ENCODE results near the gene SBNO1.

The SBNO1 gene

DNA sequence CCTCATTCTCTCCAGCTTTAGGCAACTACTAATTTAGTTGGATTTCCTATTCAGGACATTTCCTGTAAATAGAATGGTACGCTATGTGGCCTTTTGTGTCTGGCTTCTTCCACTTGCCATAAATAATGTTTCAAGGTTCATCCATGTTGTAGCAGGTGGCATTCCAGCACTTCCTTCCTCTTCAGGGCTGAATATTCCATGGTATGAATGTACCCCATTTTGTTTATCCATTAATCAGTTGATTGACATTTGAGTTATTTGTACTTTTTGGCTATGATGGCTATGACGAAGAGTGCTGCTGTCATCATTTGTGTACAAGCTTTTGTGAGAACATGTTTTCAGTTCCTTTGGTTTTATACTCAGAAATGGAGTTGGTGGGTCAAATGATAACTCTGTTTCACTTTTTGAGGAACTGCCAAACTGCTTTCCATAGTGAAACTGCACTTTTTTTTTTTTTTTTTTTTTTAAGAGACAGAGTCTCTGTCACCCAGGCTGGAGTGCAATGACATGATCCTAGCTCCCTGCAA, 86.5 kb downstream of the SBNO1 start:
- H3K27ac ChIP-seq (ENCODE audit: low read depth, low read length): no peak overlapping the region
- peaks cover 6% of the 10 kb centered on the region for H3K4me1 ChIP-seq (ENCODE audit: control insufficient read depth, low read length)
- peak overlapping the region; percentile 35; the same call in 1 of the 2 replicates for H3K4me2 ChIP-seq (ENCODE audit: low read length)
- no peak overlapping the region for H3K4me3 ChIP-seq (ENCODE audit: low read length)
- H3K27me3 ChIP-seq (ENCODE audit: control insufficient read depth, low read length): no peaks in the 10 kb centered on the region
- H4K20me1 ChIP-seq (ENCODE audit: control insufficient read depth, insufficient read depth, low read depth, low read length): no peaks in the 10 kb centered on the region
- no peaks in the 10 kb centered on the region for H3F3A ChIP-seq (ENCODE audit: control insufficient read depth, insufficient read depth)
- no peaks in the 10 kb centered on the region for H3K9me3 ChIP-seq (ENCODE audit: control insufficient read depth, insufficient read depth, low read length)
- no peaks in the 10 kb centered on the region for H3K79me2 ChIP-seq (ENCODE audit: control insufficient read depth, low read length)
- H3K9me2 ChIP-seq (replicated peaks; ENCODE audit: control insufficient read depth, low read length): no peaks in the 10 kb centered on the region
- TF ChIP-seq, protein P1, sequence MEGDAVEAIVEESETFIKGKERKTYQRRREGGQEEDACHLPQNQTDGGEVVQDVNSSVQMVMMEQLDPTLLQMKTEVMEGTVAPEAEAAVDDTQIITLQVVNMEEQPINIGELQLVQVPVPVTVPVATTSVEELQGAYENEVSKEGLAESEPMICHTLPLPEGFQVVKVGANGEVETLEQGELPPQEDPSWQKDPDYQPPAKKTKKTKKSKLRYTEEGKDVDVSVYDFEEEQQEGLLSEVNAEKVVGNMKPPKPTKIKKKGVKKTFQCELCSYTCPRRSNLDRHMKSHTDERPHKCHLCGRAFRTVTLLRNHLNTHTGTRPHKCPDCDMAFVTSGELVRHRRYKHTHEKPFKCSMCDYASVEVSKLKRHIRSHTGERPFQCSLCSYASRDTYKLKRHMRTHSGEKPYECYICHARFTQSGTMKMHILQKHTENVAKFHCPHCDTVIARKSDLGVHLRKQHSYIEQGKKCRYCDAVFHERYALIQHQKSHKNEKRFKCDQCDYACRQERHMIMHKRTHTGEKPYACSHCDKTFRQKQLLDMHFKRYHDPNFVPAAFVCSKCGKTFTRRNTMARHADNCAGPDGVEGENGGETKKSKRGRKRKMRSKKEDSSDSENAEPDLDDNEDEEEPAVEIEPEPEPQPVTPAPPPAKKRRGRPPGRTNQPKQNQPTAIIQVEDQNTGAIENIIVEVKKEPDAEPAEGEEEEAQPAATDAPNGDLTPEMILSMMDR (IDR thresholded peaks at IDR 0.05; ENCODE audit: low read depth, low read length, poor library complexity, severe bottlenecking): no peak
- no peak for TF ChIP-seq EZH2phosphoT487 (IDR thresholded peaks at IDR 0.05; ENCODE audit: borderline replicate concordance, low read length)
- no peaks in the 10 kb centered on the region for H3K36me3 ChIP-seq (ENCODE audit: control insufficient read depth, low read length)

DNA sequence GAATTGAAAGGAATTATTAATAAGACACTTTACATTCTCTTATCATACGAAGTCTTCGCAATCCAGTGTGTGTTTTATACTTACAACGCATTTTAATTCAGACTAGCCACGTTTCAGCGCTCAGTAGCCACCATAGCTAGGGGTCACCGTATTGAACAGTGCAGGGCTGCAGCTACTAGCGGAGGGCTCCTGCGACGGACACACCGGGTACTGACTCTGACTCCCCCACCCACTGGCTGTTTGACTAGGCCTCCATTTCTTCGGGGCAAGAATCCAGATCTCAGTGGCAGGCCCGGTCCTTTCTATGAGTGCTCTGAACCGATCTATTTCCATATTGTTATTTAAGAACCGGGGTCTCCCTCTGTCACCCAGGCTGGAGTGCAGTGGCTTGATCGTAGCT, 91.5 kb downstream of the SBNO1 start:
- H3K36me3 ChIP-seq (ENCODE audit: control insufficient read depth, low read length): no peaks in the 10 kb centered on the region
- peaks cover 27% of the 10 kb centered on the region for H3K4me1 ChIP-seq (ENCODE audit: control insufficient read depth, low read length)
- H3K79me2 ChIP-seq (ENCODE audit: control insufficient read depth, low read length): peaks cover 26% of the 10 kb centered on the region
- no peaks in the 10 kb centered on the region for H3K9me3 ChIP-seq (ENCODE audit: control insufficient read depth, insufficient read depth, low read length)
- H3F3A ChIP-seq (ENCODE audit: control insufficient read depth, insufficient read depth): peaks cover 8% of the 10 kb centered on the region
- H3K9me2 ChIP-seq (replicated peaks; ENCODE audit: control insufficient read depth, low read length): no peaks in the 10 kb centered on the region
- H4K20me1 ChIP-seq (ENCODE audit: control insufficient read depth, insufficient read depth, low read depth, low read length): no peaks in the 10 kb centered on the region
- no peak for TF ChIP-seq EZH2phosphoT487 (IDR thresholded peaks at IDR 0.05; ENCODE audit: borderline replicate concordance, low read length)
- TF ChIP-seq, protein P1 (IDR thresholded peaks at IDR 0.05; ENCODE audit: low read depth, low read length, poor library complexity, severe bottlenecking): no peak
- H3K4me3 ChIP-seq (ENCODE audit: low read length): no peak overlapping the region
- no peak overlapping the region for H3K4me2 ChIP-seq (ENCODE audit: low read length)
- no peaks in the 10 kb centered on the region for H3K27me3 ChIP-seq (ENCODE audit: control insufficient read depth, low read length)
- H3K27ac ChIP-seq (ENCODE audit: low read depth, low read length): no peak overlapping the region

DNA sequence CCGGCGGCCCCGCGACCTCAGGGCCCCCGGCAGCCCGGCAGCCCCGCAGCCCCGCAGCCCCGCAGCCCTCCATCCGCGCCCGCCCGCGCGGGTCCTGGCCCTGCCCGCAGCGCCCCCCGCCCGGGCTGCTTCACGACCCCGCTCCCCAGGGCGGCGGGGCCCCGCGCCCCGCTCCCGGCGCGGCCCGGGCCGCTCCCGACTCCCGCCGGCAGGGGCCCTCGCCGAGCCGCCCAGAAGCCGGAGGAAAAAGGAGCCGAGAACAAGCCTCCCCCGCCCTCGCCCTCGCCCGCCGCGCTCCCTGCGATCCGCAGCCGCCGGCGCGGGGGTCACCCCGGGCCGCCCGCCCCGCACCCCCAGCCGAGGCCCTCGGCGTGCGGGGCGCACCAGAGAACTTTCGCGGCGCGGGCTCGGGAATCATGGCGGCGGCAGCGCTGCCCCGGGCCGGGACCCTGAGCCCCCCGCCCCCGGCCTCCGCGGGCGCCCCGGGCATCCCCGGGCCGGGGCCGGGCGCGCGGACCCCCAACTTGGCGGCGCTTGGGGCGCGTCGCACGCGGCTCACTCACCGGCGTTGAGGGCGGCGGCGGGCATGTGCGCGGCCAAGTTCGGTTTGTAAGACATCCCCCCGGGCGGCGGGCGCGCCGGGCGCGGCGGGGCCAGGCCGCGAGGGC, 93.5 kb downstream of the SBNO1 start:
- Histone ChIP-seq H3F3A (ENCODE audit: control insufficient read depth, insufficient read depth) (peaks cover 8% of the 10 kb centered on the region), H3K4me2 (ENCODE audit: low read length) (peak overlapping the region; percentile 90), H3K27me3 (ENCODE audit: control insufficient read depth, low read length) (no peaks in the 10 kb centered on the region), H3K36me3 (ENCODE audit: control insufficient read depth, low read length) (no peaks in the 10 kb centered on the region), H3K9me3 (ENCODE audit: control insufficient read depth, insufficient read depth, low read length) (no peaks in the 10 kb centered on the region), H4K20me1 (ENCODE audit: control insufficient read depth, insufficient read depth, low read depth, low read length) (no peaks in the 10 kb centered on the region), H3K79me2 (ENCODE audit: control insufficient read depth, low read length) (peaks cover 33% of the 10 kb centered on the region), H3K27ac (ENCODE audit: low read depth, low read length) (no peak overlapping the region), H3K9me2 (replicated peaks; ENCODE audit: control insufficient read depth, low read length) (no peaks in the 10 kb centered on the region), H3K4me1 (ENCODE audit: control insufficient read depth, low read length) (peaks cover 24% of the 10 kb centered on the region), H3K4me3 (ENCODE audit: low read length) (peak overlapping the region; percentile 80)
- TF ChIP-seq, protein P1 (IDR thresholded peaks at IDR 0.05; ENCODE audit: low read depth, low read length, poor library complexity, severe bottlenecking): no peak
- no peak for TF ChIP-seq EZH2phosphoT487 (IDR thresholded peaks at IDR 0.05; ENCODE audit: borderline replicate concordance, low read length)

All from DOHH2 (cell line).